ENCODE measurements around the gene MFSD11. TPM values are rescaled to one million over a fixed set of nuclear protein-coding genes. Genes with fewer than 3 reads are reported as not detected.
A peak's percentile ranks its signal among the peaks of the same experiment; 100 is the strongest.
"Not testable (repeated sequence)": the region's sequence is repeated elsewhere in the genome, so short reads cannot be mapped to it uniquely, and the experiment has no call there.

Gene MFSD11
- total RNA-seq, 1 donor from 2014 or later: 27.0 TPM

DNA sequence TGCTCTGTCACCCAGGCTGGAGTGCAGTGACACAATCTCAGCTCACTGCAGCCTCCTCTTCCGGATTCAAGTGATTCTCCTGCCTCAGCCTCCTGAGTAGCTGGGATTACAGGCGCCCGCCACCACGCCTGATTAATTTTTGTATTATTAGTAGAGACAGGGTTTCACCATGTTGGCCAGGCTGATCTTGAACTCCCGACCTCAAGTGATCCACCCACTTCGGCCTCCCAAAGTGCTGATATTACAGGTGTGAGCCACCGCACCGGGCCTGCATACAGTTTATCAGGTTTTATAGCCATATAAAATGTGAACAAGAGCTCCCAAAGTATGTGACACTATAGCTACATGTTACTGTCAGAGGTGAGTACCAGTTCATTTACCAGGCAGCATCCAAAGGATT is 14.9 kb upstream of the MFSD11 start:
- intact Hi-C loops (cut with DNase I): not testable (repeated sequence)

DNA sequence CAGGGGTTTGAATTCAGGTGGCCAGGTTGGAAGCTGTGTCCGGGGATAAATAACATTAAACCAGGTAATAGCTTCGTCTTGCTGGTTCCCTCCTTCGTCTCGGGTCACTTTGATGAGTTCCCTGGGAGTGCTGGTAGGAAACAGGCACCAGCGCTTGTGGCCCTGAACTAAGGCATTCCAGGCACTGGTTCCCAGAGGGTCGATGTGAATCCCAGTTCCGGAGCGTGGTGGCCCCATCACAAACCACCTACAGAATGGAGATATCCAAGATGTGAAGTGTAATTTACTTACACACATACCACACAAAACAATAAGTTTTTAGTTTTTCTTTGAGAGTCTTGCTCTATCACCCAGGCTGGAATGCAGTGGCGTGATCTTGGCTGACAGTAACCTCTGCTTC is 14.1 kb upstream of the MFSD11 start:
- intact Hi-C loops (cut with DNase I): no loop called here
- DNase-seq (ENCODE audit: low spot score): no peak

More for the DNA sequence above, 14.9 kb upstream of the MFSD11 start:
- not testable (repeated sequence) for DNase-seq (ENCODE audit: low spot score)

GRCh38 chr17:76725580-76726230 is 12.2 kb upstream of the MFSD11 start:
- intact Hi-C loops (cut with DNase I): loop anchor here (1.0 kb wide), 1 partner anchor 12 kb away; the partner anchor contains the start of gene SRSF2
- DNase-seq (ENCODE audit: low spot score): peak; percentile 87

DNA sequence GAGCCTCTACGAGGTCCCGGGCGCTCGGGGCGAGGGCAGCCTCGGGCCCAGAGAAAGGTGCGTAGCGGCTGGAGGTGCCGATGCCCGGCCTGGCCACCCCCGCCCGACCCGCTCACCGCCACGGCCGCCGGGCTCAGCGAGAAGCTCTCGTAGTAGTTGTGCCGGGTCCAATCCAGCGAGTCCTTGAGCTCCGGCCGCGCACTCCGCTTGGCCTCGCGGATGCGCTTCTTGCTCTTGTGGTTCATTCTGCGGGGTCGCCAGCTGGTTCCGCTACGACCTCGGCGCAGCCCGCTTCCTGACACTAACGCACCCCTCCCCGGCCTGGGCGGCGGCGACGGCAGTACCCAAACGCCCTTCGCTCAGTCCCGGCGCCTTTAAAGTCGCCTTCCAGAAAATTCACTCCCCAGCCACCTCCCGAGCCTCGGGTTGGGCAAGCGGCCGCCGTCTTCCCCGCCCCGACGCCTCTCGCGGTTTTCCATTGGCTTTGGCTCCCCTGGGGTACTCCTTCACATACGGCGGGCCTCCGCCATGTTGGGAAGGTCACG is 11.6 kb upstream of the MFSD11 start, which contains the start of gene JMJD6:
TSS of gene JMJD6 (minus strand) at position 376 of the 545 bp plus-strand sequence. CDS start at position 245, 131 bp downstream.
- intact Hi-C loops (cut with DNase I): loop anchor here (1.0 kb wide), 1 partner anchor 11 kb away; the partner anchor contains the start of gene SRSF2
- peak; percentile 98 for DNase-seq (ENCODE audit: low spot score)

DNA sequence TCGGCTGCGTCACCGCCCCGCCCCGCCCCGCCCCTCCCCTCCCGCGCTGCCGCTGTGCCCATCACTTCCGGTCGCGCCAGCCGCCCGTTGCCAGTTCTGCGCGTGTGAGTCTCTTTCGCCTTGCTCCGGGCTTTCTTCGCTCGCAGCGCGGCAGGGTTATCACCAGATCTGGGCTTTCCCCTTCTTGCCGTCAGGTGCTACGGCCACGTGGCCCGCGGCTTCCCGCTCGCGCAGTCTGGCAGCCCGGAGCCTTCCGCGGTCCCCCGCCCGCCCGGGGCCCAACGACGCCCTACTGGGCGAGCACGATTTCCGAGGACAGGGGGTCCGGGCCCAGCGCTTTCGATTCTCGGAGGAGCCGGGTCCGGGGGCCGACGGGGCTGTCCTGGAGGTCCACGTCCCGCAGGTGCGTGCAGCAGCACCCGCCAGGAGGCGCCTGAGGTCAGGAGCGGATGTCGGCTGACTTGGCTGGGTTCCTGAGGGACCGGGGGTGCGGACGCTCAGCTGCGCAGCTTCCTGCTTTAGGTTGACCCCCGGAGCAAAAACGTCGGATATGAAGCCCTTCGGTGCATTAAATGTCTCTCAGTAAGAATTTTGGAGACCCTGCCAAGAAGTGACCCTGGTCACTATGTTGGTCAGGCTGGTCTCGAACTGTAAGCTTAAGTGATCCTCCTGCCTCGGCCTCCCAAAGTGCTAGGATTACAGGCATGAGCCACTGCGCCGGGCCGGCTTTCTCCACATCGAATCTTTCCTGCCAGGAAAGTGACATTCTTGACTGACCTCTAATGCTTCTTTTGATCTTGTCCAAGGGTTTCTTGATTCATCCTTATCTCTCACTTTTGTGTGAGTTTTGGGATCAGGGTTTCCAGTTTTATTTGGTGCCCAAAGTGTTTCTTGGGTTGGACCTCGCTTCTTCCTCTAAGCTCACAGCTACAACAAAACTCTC is 10.9 kb upstream of the MFSD11 start, which contains the start of gene METTL23:
TSS of gene METTL23 (plus strand) at position 64 of the 943 bp plus-strand sequence. CDS start 2,872 bp downstream, outside the sequence.
- DNase-seq (ENCODE audit: low spot score): peak; percentile 94
- intact Hi-C loops (cut with DNase I): loop anchor here (1.0 kb wide), 1 partner anchor 10 kb away; the partner anchor contains the start of gene SRSF2

DNA sequence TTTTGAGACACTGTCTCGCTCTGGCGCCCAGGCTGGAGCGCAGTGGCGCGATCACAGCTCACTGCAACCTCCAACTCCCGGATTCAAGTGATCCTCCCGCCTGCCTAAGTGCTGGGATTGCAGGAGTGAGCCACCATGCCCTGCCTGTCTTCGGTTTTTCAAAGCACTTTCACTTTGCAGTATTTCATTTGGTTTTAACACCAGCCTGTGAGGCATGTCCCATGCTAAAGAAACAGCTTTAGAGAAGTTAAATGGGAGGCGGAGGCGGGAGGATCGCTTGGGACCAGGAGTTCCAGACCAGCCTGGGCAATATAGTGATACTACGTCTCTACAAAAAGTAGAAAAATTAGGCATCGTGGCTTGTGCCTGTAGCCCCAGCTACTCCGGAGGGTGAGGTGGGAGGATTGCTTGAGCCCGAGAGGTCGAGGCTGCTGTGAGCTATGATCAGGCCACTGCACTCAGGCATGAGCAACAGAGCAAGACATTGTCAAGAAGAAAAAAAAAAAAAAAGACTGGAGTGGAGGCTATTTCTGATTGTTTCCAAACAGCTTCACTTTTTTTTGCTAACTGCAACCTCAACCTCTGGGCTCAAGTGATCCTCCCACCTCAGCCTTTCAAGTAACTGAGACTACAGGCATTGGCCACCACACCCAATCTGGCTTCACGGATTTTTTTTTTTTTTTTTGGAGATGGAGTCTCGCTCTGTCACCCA is 10.0 kb upstream of the MFSD11 start:
- no peak for DNase-seq (ENCODE audit: low spot score)
- intact Hi-C loops (cut with DNase I): no loop called here

DNA sequence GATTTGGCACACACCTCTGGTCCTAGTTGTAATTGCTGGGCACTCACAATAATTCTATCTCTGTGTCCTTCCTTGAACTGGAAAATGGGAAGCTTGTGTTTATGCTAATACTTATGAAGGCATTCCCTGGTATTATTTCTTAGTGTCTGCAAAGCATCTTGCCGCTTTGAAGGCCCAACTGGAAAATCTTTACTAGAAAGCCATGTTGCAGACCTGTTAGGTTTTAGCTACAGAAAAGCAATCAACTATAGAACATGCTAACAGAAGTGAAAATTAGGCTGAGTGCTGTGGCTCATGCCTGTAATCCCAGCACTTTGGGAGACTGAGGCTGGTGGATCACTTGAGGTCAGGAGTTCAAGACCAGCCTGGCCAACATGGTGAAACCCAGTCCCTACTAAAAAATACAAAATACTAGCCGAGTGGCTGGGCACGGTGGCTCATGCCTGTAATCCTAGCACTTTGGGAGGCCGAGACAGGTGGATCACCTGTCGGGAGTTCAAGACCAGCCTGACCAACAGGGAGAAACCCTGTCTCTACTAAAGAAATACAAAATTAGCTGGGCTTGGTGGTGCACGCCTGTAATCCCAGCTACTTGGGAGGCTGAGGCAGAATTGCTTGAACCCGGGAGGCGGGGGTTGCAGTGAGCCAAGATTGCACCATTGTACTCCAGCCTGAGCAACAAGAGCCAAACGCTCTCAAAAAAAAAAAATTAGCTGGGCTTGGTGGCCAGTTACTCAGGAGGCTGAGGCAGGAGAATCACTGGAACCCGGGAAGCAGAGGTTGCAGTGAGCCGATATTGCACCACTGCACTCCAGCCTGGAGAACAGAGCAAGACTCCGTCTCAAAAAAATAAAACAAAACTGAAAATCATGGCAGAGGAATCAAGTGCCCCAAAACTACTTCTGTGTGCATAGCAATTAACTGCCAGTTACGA is 5.9 kb upstream of the MFSD11 start:
- DNase-seq (ENCODE audit: low spot score); intact Hi-C loops (cut with DNase I): not testable (repeated sequence)

GRCh38 chr17:76732734-76733617 is 4.9 kb upstream of the MFSD11 start:
- intact Hi-C loops (cut with DNase I): no loop called here
- no peak for DNase-seq (ENCODE audit: low spot score)

GRCh38 chr17:76733618-76733957 is 4.3 kb upstream of the MFSD11 start:
- DNase-seq (ENCODE audit: low spot score): no peak
- intact Hi-C loops (cut with DNase I): no loop called here

- intact Hi-C loops (cut with DNase I): no loop called here
- no peak for DNase-seq (ENCODE audit: low spot score)
Measured at GRCh38 chr17:76734080-76734840, 3.7 kb upstream of the MFSD11 start.

GRCh38 chr17:76735006-76735405 is 2.9 kb upstream of the MFSD11 start:
- intact Hi-C loops (cut with DNase I): no loop called here
- no peak for DNase-seq (ENCODE audit: low spot score)

GRCh38 chr17:76735586-76736348 is 2.2 kb upstream of the MFSD11 start:
- intact Hi-C loops (cut with DNase I): no loop called here
- DNase-seq (ENCODE audit: low spot score): no peak

- peak; percentile 91 for DNase-seq (ENCODE audit: low spot score)
- intact Hi-C loops (cut with DNase I): loop anchor here (1.0 kb wide), 1 partner anchor 10 kb away; the partner anchor contains the start of genes JMJD6 and METTL23
Measured at GRCh38 chr17:76736349-76737081, 1.4 kb upstream of the MFSD11 start.

GRCh38 chr17:76737082-76737675 is 740 bp upstream of the MFSD11 start, which contains the start of gene SRSF2:
Gene SRSF2, minus strand, starts transcription at chr17:76737331. Its CDS starts 171 bp downstream, at chr17:76737160.
- peak; percentile 99 for DNase-seq (ENCODE audit: low spot score)
- intact Hi-C loops (cut with DNase I): loop anchor here (1.0 kb wide), 1 partner anchor 11 kb away; the partner anchor contains the start of genes JMJD6 and METTL23

GRCh38 chr17:76738468-76738850 is 540 bp downstream of the MFSD11 start:
- intact Hi-C loops (cut with DNase I): no loop called here
- DNase-seq (ENCODE audit: low spot score): no peak
